ENCODE measurements around the gene GRIN3A.

Gene GRIN3A

GRCh38 chr9:101533334-101534204, 204.9 kb downstream of the GRIN3A start, which contains the start of gene RNF20:
RNF20 (plus strand) TSS chr9:101533853; CDS start chr9:101535424, 1,571 bp downstream.
- peak within 1 kb of the TSS; percentile 84 for H3K4me3 ChIP-seq (ENCODE audit: low read depth, low read length)
- H3K27ac ChIP-seq = peak within 1 kb of the TSS; percentile 94
- H3K36me3 ChIP-seq (replicated peaks) = peaks cover 3% of the 10 kb centered on the region
- H3K27me3 ChIP-seq (replicated peaks) = no peaks in the 10 kb centered on the region
- in situ Hi-C loops (cut with HindIII; ENCODE audit: low pct_ligation_motif_present, low sequenced_read_pairs) = no loop called here
- no peak for TF ChIP-seq CTCF (IDR thresholded peaks at IDR 0.05; ENCODE audit: low read depth, low read length, missing control alignments)
- peak; percentile 100 for DNase-seq

GRCh38 chr9:101530076-101530711, 208.3 kb downstream of the GRIN3A start:
- no peaks in the 10 kb centered on the region for H3K36me3 ChIP-seq (replicated peaks)
- H3K27me3 ChIP-seq (replicated peaks) = no peaks in the 10 kb centered on the region
- DNase-seq = peak; percentile 77
- no peak overlapping the region for H3K27ac ChIP-seq
- H3K4me3 ChIP-seq (ENCODE audit: low read depth, low read length) = no peak overlapping the region
- in situ Hi-C loops (cut with HindIII; ENCODE audit: low pct_ligation_motif_present, low sequenced_read_pairs) = no loop called here
- TF ChIP-seq CTCF (IDR thresholded peaks at IDR 0.05; ENCODE audit: low read depth, low read length, missing control alignments) = peak; percentile 87

- Histone ChIP-seq H3K27me3 (replicated peaks) (no peaks in the 10 kb centered on the region), H3K27ac (no peak overlapping the region), H3K4me3 (ENCODE audit: low read depth, low read length) (no peak overlapping the region), H3K36me3 (replicated peaks) (no peaks in the 10 kb centered on the region)
- DNase-seq = no peak
- in situ Hi-C loops (cut with HindIII; ENCODE audit: low pct_ligation_motif_present, low sequenced_read_pairs) = no loop called here
- no peak for TF ChIP-seq CTCF (IDR thresholded peaks at IDR 0.05; ENCODE audit: low read depth, low read length, missing control alignments)
Observed at GRCh38 chr9:101528015-101528414, 210.4 kb downstream of the GRIN3A start.

GRCh38 chr9:101527066-101527465, 211.4 kb downstream of the GRIN3A start:
- Histone ChIP-seq H3K36me3 (replicated peaks) (no peaks in the 10 kb centered on the region), H3K27me3 (replicated peaks) (no peaks in the 10 kb centered on the region), H3K4me3 (ENCODE audit: low read depth, low read length) (no peak overlapping the region), H3K27ac (no peak overlapping the region)
- peak; percentile 25 for DNase-seq
- no peak for TF ChIP-seq CTCF (IDR thresholded peaks at IDR 0.05; ENCODE audit: low read depth, low read length, missing control alignments)
- in situ Hi-C loops (cut with HindIII; ENCODE audit: low pct_ligation_motif_present, low sequenced_read_pairs) = no loop called here

GRCh38 chr9:101524371-101524770, 214.1 kb downstream of the GRIN3A start:
- no peaks in the 10 kb centered on the region for H3K36me3 ChIP-seq (replicated peaks)
- no peak overlapping the region for H3K27ac ChIP-seq
- no peak overlapping the region for H3K4me3 ChIP-seq (ENCODE audit: low read depth, low read length)
- in situ Hi-C loops (cut with HindIII; ENCODE audit: low pct_ligation_motif_present, low sequenced_read_pairs) = no loop called here
- no peak for DNase-seq
- no peaks in the 10 kb centered on the region for H3K27me3 ChIP-seq (replicated peaks)
- TF ChIP-seq CTCF (IDR thresholded peaks at IDR 0.05; ENCODE audit: low read depth, low read length, missing control alignments) = no peak

Data from brain microvascular endothelial cell (primary cell).